Measurements from ENCODE around the gene DCTD.

DNA sequence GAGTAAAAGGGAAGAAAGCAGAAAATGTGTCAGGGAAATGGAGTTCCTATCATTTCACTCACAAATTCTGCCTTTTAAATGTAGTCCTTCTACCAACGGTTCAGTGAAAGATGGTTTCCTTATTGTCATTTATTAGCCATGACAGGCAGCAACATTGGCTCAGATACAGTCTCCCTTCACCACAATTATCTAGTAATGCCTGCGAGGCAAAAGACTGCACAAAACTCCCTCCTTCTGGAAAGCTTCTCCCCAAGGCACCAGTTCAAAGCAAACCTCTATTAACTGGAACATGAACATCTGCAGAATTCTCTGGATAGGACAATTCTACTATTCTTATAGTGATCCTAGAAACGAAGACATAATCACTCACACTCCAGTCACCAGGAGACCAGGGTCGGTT is 28.3 kb downstream of the DCTD start:
- TF ChIP-seq, protein P1, sequence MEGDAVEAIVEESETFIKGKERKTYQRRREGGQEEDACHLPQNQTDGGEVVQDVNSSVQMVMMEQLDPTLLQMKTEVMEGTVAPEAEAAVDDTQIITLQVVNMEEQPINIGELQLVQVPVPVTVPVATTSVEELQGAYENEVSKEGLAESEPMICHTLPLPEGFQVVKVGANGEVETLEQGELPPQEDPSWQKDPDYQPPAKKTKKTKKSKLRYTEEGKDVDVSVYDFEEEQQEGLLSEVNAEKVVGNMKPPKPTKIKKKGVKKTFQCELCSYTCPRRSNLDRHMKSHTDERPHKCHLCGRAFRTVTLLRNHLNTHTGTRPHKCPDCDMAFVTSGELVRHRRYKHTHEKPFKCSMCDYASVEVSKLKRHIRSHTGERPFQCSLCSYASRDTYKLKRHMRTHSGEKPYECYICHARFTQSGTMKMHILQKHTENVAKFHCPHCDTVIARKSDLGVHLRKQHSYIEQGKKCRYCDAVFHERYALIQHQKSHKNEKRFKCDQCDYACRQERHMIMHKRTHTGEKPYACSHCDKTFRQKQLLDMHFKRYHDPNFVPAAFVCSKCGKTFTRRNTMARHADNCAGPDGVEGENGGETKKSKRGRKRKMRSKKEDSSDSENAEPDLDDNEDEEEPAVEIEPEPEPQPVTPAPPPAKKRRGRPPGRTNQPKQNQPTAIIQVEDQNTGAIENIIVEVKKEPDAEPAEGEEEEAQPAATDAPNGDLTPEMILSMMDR (conservative IDR thresholded peaks at IDR 0.05; ENCODE audit: low read depth in 2 of 2), result no peak
- TF ChIP-seq REST (IDR thresholded peaks at IDR 0.05; ENCODE audit: unreplicated experiment), result no peak
- no peak for TF ChIP-seq CREB1 (CRISPR knock-in tag; IDR thresholded peaks at IDR 0.05; ENCODE audit: low read depth)
- TF ChIP-seq POLR2AphosphoS5 (IDR thresholded peaks at IDR 0.05; ENCODE audit: low read depth), result no peak
- TF ChIP-seq EZH2 (IDR thresholded peaks at IDR 0.05; ENCODE audit: low read depth, unreplicated experiment), result no peak
- no peak for TF ChIP-seq JUNB (IDR thresholded peaks at IDR 0.05; ENCODE audit: unreplicated experiment)
- no peak for TF ChIP-seq EZH2phosphoT487 (IDR thresholded peaks at IDR 0.05; ENCODE audit: unreplicated experiment)
- TF ChIP-seq ZNF114 (CRISPR knock-in tag; IDR thresholded peaks at IDR 0.05), result no peak
- no peak for TF ChIP-seq NANOG (IDR thresholded peaks at IDR 0.05; ENCODE audit: borderline replicate concordance)
- TF ChIP-seq, protein P2, sequence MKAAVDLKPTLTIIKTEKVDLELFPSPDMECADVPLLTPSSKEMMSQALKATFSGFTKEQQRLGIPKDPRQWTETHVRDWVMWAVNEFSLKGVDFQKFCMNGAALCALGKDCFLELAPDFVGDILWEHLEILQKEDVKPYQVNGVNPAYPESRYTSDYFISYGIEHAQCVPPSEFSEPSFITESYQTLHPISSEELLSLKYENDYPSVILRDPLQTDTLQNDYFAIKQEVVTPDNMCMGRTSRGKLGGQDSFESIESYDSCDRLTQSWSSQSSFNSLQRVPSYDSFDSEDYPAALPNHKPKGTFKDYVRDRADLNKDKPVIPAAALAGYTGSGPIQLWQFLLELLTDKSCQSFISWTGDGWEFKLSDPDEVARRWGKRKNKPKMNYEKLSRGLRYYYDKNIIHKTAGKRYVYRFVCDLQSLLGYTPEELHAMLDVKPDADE (IDR thresholded peaks at IDR 0.05), result no peak
- no peak for TF ChIP-seq STAT1 (IDR thresholded peaks at IDR 0.05; ENCODE audit: unreplicated experiment)
- TF ChIP-seq ZNF331 (CRISPR knock-in tag; IDR thresholded peaks at IDR 0.05; ENCODE audit: low read depth), result no peak
